Measurements from ENCODE around the gene CUX1. TPM values are rescaled to one million over a fixed set of nuclear protein-coding genes. Genes with fewer than 3 reads are reported as not detected.
A peak's percentile ranks its signal among the peaks of the same experiment; 100 is the strongest.
"Not testable (repeated sequence)": the region's sequence is repeated elsewhere in the genome, so short reads cannot be mapped to it uniquely, and the experiment has no call there.

Gene CUX1
- total and polyA plus RNA-seq, 12 donors = 34.5 to 176 (median 145) TPM

DNA sequence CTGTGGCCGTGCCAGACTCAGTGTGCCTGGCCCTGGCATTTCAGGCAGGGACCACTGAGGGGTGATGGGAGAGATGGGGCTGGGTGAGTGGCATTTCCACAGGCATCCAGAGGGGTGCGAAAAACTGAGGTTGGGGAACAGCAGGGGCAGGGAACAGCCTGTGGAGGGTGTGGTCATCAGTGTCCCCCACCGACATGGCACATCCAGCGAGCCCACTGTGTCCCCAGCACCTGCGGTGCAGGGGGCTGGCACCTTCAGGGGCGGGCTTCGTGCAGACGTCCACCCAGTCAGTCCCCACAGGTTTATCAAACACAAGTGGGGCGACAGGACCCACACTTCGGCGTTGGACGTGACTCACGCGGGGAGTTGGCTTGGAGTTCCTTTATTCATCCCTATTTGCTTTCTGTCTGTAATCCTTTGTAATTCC lies 14.8 kb downstream of the CUX1 start:
- no peak for DNase-seq
- H3K9me3 ChIP-seq = peaks cover 0 to 7% (median 0%) of the 10 kb centered on the region in 11 donors
- no peak overlapping the region for H3K27ac ChIP-seq
- H3K36me3 ChIP-seq = peaks cover 0 to 13% (median 0%) of the 10 kb centered on the region in 9 donors
- 91% methylated on average over 14 of the region's 14 CpGs for WGBS, 2 donors
- intact Hi-C loops (cut with DNase I) = no loop called here
- no peaks in the 10 kb centered on the region for H3K27me3 ChIP-seq
- H3K4me1 ChIP-seq = peaks cover 0 to 25% (median 15%) of the 10 kb centered on the region in 9 donors
- peak in 1 of 8 donors; percentile 6 for ATAC-seq
- no peak overlapping the region for H3K4me3 ChIP-seq
- TF ChIP-seq CTCF (IDR thresholded peaks at IDR 0.05) = no peak

GRCh38 chr7:101832685-101833375 lies 15.4 kb downstream of the CUX1 start:
- Histone ChIP-seq H3K9me3 (peaks cover 0 to 7% (median 0%) of the 10 kb centered on the region in 11 donors), H3K36me3 (peaks cover 0 to 13% (median 0%) of the 10 kb centered on the region in 9 donors), H3K4me1 (peaks cover 0 to 25% (median 13%) of the 10 kb centered on the region in 9 donors), H3K27ac (no peak overlapping the region), H3K4me3 (no peak overlapping the region), H3K27me3 (no peaks in the 10 kb centered on the region)
- ATAC-seq (no peak), DNase-seq (no peak)
- no peak for TF ChIP-seq CTCF (IDR thresholded peaks at IDR 0.05)
- 96% methylated on average over 14 of the region's 14 CpGs for WGBS, 2 donors
- intact Hi-C loops (cut with DNase I) = no loop called here

- Histone ChIP-seq H3K27ac (no peak overlapping the region), H3K4me3 (no peak overlapping the region), H3K4me1 (peaks cover 0 to 19% (median 5%) of the 10 kb centered on the region in 9 donors), H3K27me3 (no peaks in the 10 kb centered on the region), H3K36me3 (peaks cover 0 to 9% (median 0%) of the 10 kb centered on the region in 9 donors), H3K9me3 (peaks cover 0 to 7% (median 0%) of the 10 kb centered on the region in 11 donors)
- ATAC-seq = peak in 3 of 8 donors; percentile 13 to 41 (median 15)
- TF ChIP-seq CTCF (IDR thresholded peaks at IDR 0.05) = no peak
- intact Hi-C loops (cut with DNase I) = no loop called here
- WGBS, 2 donors = 66 to 68% methylated on average over 9 of the region's 9 CpGs
- DNase-seq = no peak
Observed at GRCh38 chr7:101833799-101834198, 16.4 kb downstream of the CUX1 start.

- WGBS, 2 donors = 97 to 99% methylated on average over 12 of the region's 12 CpGs
- Histone ChIP-seq H3K27me3 (no peaks in the 10 kb centered on the region), H3K27ac (no peak overlapping the region), H3K9me3 (peaks cover 0 to 7% (median 0%) of the 10 kb centered on the region in 11 donors), H3K4me1 (peaks cover 0 to 17% (median 4%) of the 10 kb centered on the region in 9 donors), H3K4me3 (no peak overlapping the region), H3K36me3 (peaks cover 0 to 6% (median 0%) of the 10 kb centered on the region in 9 donors)
- ATAC-seq (no peak), DNase-seq (no peak)
- intact Hi-C loops (cut with DNase I) = no loop called here
- TF ChIP-seq CTCF (IDR thresholded peaks at IDR 0.05) = no peak
Observed at GRCh38 chr7:101835136-101835535, 17.7 kb downstream of the CUX1 start.

DNA sequence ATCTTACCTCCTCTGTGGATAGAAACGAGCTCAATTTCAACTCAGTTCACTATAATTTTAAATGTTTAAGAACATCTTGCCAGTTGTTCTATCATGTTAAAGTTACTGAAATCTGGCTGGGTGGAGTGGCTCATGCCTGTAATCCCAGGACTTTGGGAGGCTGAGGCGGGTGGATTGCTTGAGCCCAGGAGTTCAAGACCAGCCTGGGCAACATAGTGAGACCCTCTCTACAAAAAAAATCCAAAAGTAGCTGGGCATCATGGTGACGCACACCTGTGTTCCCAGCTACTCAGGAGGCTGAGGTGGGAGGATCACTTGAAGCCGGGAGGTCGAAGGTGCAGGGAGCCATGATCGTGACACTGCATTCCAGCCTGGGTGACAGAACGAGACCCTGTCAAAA lies 20.0 kb downstream of the CUX1 start:
- ATAC-seq; H3K9me3 ChIP-seq; DNase-seq; H3K36me3 ChIP-seq; H3K27me3 ChIP-seq; H3K4me3 ChIP-seq; intact Hi-C loops (cut with DNase I); H3K27ac ChIP-seq: not testable (repeated sequence)
- 89 to 91% methylated on average over 7 of the region's 7 CpGs for WGBS, 2 donors
- peaks cover 0 to 17% (median 8%) of the 10 kb centered on the region in 9 donors for H3K4me1 ChIP-seq

Data from heart right ventricle (tissue), 16 donors.